HL-60 (cell line): ENCODE measurements around the gene RUNDC1.

Experiments used
- CTCF ChIP-seq: IDR thresholded peaks from one replicate; pipeline ENCODE4 v1.5.1; 2011; ENCODE audit warnings: low read length, control low read depth, inconsistent platforms; ENCODE audit not compliant: insufficient read depth
- GABPA ChIP-seq: IDR thresholded peaks from 2 replicates; pipeline ENCODE4 v1.6.1; 2012; ENCODE audit warnings: low read depth

GRCh38 chr17:42946812-42947211 is 33.6 kb upstream of the RUNDC1 start:
- TF ChIP-seq GABPA, result no peak
- TF ChIP-seq CTCF, result no peak
